GM13977 (cell line): ENCODE results near the gene WDR7.

Experiments used
- DNase-seq: peaks from one replicate; pipeline ENCODE4 v3.0.0; 2012; ENCODE audit warnings: low spot score
- CTCF ChIP-seq: IDR thresholded peaks from 2 replicates; pipeline ENCODE4 v1.5.1; 2012; ENCODE audit warnings: mild to moderate bottlenecking, control low read depth; ENCODE audit not compliant: insufficient read depth; ENCODE audit errors: extremely low read depth, missing control alignments
- in situ Hi-C: fragments of 300-500 bp; cut with MboI; formaldehyde crosslinking; loops from one replicate; pipeline ENCODE4 v1.12.0; 2022; ENCODE audit warnings: low sequenced_read_pairs, low pct_unique_long_range_greater_than_20kb, mixed read lengths, inconsistent platforms; ENCODE audit not compliant: unreplicated experiment

WDR7 gene

DNA sequence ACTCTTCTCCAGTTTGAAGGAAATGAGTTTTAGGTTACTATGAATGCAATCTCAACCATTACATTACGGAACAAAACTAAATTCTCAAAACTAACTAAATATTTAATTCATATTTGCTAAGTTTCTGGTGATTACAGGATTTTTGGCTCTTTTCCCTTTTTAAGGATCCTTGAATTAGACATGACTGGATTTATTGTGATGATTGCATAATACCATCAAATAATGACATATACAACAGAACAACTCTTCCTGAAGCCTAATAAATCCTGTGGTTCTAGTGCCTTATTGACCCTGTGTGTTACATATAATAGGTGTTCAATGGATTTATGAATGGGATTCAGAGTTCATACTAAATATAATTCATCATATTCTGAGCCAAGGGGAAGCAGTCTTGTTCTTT, 90.5 kb downstream of the WDR7 start:
- no peak for TF ChIP-seq CTCF
- in situ Hi-C loops, result no loop called here
- DNase-seq, result no peak

DNA sequence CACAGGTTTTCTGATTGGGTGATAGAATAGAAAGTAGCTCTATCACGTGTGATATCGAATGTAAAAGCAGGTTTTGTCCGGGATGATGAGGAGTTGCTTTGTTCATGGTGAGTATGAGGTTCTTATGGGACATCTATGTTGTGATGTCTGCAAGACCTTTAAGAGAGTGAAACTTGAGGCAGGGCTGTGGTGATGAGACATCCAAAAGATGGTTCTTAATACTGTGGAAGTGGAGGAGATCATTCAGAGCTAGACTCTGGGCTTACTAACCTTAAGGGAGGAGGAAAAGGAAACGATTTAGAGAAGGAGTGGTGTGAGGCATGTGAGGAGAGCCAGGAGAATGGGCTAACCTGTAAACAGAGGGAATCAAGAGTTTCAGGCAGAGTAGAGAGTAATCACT, 92.0 kb downstream of the WDR7 start:
- no peak for DNase-seq
- TF ChIP-seq CTCF, result no peak
- in situ Hi-C loops, result no loop called here

DNA sequence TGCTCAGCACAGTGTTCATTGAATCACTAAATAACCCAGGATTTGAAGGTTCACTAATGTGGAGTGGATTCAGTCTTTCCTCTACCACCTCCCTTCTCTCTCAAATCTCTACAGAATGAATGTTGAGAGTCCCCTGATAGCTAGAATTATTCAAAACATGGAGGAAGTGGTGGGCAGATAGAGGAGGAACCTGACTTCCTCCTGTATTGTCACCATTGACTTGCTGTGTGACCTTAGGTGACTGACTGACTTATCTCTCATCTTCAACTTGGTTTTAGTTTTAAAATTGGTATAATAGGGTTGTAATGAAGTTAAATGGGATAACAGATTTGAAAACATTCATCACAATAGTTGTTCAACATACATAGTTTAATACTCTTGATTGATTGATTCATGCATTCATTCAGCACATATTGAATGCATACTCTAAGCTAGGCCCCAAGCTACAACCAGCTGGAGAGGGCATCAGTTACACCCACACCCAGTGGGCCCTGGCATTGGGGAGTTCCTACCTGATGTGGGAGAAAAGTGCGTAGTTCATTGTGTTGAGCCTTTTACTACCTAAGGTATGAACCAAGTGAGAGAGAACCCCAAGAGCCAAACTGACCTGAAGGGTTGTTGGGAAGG, 96.0 kb downstream of the WDR7 start:
- no peak for DNase-seq
- in situ Hi-C loops, result no loop called here
- no peak for TF ChIP-seq CTCF

DNA sequence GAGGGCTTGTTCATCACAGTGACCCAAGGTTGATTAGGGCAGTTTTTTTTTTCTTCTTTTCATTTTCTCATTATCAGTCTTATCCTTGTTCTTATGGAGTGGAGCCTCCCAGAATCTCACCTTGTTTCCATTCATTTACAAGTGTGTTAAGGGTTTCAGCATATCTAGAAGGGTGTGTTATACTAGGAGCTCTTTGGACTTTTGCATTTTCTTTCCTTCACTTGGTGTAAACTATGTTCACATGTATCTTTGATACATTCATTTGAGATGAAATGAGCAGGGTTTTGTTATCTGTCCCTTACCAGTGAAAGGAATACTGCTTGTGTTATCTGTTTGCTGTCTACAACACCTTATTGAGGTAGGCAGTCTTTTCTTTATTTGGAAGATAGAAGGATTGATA, 96.7 kb downstream of the WDR7 start:
- in situ Hi-C loops, result no loop called here
- no peak for DNase-seq
- no peak for TF ChIP-seq CTCF

- peak; percentile 59 for TF ChIP-seq CTCF
- in situ Hi-C loops, result no loop called here
- DNase-seq, result peak; percentile 32
These were observed 97.6 kb downstream of the WDR7 start for GRCh38 chr18:56748698-56749268.

DNA sequence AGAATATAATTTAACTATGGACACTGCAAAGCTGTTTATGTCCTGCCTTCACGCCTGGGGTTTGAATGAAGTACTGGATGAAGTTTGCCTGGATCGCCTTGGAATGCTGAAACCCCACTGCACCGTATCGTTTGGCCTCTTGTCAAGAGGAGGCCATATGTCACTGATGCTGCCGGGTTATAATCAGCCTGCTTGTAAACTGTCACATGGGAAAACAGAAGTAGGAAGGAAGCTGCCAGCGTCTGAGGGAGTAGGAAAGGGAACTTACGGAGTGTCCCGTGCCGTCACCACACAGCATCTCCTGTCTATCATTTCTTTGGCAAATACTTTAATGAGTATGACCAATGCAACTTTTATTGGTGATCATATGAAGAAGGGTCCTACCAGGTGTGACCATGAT, 105.8 kb downstream of the WDR7 start:
- no peak for DNase-seq
- no peak for TF ChIP-seq CTCF
- in situ Hi-C loops, result no loop called here
